GM20000 (cell line): Measurements from ENCODE around the gene TPM2.

ENCODE experiments used
- DNase-seq: peaks from one replicate; pipeline ENCODE4 v3.0.0; 2012; ENCODE audit warnings: low spot score
- TF ChIP-seq, protein P1 (sequence below): IDR thresholded peaks from 2 replicates; pipeline ENCODE4 v1.5.1; 2012; ENCODE audit warnings: mild to moderate bottlenecking, control low read depth; ENCODE audit errors: extremely low read depth, missing control alignments

The TPM2 gene

DNA sequence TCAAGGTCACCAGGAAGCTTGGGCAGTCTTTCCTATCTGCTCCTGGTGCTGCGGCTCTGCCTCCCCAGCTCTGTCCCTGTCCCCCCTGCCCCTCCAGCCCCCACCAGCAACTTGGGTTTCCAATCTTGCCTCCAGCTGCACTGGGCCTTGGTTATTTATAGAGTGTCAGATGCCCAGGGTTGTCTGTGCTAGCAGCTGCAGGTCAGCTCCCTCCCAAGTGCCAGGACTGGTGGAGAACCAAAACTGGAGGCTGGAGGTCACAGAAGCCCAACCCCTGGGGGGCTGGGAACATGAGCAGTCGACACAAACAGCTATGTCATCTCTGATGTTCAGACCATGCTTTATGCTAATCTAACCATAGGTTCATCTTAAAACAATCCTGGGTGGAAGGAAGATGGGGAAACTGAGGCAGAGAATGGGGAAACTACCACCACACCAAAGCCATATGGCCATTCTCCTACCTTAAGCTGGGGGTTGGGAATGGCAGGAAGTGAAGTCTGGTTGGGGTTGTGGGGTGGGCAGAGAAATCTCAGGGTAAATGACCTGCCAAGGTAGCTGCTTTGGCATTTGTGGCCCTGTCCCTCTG, 1.7 kb downstream of the TPM2 start:
- no peak for DNase-seq
- TF ChIP-seq, protein P1, sequence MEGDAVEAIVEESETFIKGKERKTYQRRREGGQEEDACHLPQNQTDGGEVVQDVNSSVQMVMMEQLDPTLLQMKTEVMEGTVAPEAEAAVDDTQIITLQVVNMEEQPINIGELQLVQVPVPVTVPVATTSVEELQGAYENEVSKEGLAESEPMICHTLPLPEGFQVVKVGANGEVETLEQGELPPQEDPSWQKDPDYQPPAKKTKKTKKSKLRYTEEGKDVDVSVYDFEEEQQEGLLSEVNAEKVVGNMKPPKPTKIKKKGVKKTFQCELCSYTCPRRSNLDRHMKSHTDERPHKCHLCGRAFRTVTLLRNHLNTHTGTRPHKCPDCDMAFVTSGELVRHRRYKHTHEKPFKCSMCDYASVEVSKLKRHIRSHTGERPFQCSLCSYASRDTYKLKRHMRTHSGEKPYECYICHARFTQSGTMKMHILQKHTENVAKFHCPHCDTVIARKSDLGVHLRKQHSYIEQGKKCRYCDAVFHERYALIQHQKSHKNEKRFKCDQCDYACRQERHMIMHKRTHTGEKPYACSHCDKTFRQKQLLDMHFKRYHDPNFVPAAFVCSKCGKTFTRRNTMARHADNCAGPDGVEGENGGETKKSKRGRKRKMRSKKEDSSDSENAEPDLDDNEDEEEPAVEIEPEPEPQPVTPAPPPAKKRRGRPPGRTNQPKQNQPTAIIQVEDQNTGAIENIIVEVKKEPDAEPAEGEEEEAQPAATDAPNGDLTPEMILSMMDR: no peak

DNA sequence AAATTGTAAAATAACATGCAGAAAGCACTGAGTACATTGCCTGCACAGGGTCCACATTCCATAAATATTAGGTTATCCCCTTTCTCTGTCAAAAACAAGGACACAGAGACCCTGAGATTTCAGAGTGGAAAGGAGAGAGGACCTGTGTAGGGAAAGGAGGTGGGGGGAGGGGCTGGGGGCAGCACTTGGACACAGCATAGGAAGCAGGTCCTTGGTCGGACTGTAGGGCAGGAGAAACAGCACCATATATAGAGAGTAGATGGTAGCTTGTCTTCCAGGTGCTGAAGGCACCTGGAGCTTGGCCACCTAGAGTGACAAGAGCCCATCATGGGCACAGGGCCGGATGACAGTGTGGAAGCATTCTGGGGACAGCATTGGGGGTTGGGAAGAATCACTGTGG, 2.4 kb downstream of the TPM2 start:
- DNase-seq: no peak
- TF ChIP-seq, protein P1: no peak

DNA sequence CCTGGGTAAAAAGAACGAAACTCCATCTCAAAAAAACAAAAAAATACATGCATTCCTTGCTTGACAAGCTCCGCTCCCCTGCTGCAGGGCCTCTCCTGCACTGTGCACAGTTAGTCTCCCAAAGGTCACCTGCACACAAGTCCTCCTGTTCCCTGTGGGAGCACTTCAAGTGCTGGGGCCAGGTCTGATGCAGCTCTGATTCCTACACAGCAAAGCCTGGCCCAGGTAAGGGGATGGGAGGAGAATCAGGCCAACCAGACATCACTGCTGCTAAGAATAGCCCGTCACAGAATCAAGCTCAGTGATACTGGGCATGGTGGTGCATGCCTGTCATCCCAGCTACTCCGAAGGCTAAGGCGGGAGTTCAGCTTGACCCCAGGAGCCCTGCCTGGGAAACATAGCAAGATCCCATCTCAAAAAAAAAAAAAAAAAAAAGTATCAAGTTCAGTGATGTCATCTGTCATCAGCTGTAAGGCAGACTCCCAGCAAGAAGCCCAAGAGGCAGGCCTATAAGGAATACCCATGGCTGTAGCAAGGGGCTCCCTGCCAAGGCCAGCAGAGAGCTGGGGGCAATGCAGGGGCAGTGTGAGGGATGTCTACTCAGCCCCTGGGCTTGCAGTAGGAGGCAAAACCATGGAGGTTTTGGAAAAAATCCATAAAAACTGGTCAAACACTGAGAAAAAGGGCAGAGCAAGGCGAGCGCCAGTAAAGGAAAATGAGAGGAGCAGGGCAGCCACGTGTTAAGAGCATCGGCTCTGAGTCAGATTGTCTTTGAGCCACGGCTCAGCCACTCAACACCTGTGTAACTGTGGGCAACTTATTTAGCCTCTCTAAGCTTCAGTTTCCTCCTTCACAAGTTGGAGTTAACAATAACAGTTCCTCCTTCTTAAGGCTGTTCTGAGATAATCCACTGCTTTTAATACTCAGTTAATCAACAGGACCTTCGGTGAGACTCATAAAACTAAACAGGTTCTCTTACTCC, 3.2 kb downstream of the TPM2 start:
- no peak for DNase-seq

DNA sequence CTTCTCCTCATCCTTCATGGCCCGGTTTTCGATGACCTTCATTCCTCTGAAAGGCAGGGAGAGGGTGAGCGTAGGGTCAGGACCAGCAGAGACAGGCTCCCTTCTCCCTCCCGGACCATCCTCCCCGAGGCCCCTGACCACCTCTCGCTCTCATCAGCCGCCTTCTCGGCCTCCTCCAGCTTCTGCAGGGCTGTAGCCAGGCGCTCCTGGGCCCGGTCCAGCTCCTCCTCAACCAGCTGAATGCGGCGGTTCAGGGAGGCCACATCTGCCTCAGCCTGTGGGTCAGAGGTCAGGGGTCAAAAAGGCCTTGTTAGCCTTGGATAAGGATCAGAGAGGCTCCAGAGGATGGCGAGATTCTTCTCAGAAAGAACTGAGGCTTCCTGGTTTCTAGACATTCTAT, 4.2 kb downstream of the TPM2 start:
- no peak for DNase-seq
- TF ChIP-seq, protein P1: no peak

More for the DNA sequence above, 3.2 kb downstream of the TPM2 start:
- TF ChIP-seq, protein P1: no peak

DNA sequence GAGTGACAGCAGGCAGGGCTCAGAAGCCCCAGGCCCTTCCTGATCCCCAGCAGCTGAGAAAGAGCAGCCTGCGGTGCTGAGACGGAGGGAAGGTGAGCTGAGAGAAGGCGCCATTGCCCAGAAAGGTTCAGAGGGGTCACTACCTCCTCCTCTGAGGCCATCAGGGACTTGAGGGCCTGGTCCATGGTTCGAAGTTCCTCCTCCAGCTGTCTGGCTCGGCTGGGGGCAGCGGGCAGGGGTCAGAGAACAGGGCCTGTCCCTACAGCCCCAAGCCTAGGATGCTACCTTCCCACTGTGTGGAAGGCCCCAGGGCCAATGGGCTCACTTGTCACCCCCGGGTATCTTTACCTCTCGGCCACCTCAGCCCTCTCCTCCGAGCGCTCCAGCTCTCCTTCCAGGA, 4.8 kb downstream of the TPM2 start:
- DNase-seq: no peak
- TF ChIP-seq, protein P1: no peak

DNA sequence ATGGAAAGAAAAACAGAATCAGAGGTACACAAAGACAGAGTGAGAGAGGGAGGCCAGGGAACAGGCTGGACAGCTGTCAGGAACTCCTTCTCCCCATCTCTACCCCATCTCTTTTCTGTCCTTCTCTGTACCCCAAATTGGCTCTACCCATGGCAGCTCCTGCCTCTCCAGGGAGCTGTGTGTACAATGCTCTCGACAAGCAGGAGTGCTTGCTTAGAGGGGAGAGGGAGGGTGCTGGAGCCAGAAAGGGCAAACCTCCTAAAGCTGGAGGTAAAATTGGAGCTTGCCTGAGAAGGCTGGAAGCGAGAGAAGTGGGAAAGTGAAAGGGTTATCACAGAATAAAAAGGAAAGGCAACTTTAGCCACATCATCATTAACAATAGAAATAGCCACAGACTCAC, 6.4 kb downstream of the TPM2 start:
- DNase-seq: no peak
- TF ChIP-seq, protein P1: no peak
